HUES48 (cell line): ENCODE data around the gene SPDYE1.

ENCODE experiments used
- H3K27ac ChIP-seq: one replicate; pipeline ENCODE4 v1.7.0; 2013; ENCODE audit warnings: low read depth, low read length, inconsistent platforms
- H3K27me3 ChIP-seq: 2 replicates; pipeline ENCODE4 v1.6.1; 2013; ENCODE audit warnings: mild to moderate bottlenecking, low read length; ENCODE audit not compliant: control insufficient read depth, insufficient read depth
- H3K36me3 ChIP-seq: 2 replicates; pipeline ENCODE4 v1.6.1; 2013; ENCODE audit warnings: low read length; ENCODE audit not compliant: control insufficient read depth, insufficient read depth
- H3K4me1 ChIP-seq: 2 replicates; pipeline ENCODE4 v1.6.1; 2013; ENCODE audit warnings: mild to moderate bottlenecking, low read length; ENCODE audit not compliant: control insufficient read depth, insufficient read depth
- H3K4me3 ChIP-seq: 2 replicates; pipeline ENCODE4 v1.5.1; 2013; ENCODE audit warnings: mild to moderate bottlenecking, low read depth, low read length
- H3K9ac ChIP-seq: 2 replicates; pipeline ENCODE4 v1.6.1; 2013; ENCODE audit warnings: mild to moderate bottlenecking, low read depth, low read length, moderate library complexity
- H3K9me3 ChIP-seq: 2 replicates; pipeline ENCODE4 v1.6.1; 2013; ENCODE audit warnings: low read length; ENCODE audit not compliant: control insufficient read depth, insufficient read depth

SPDYE1 gene

DNA sequence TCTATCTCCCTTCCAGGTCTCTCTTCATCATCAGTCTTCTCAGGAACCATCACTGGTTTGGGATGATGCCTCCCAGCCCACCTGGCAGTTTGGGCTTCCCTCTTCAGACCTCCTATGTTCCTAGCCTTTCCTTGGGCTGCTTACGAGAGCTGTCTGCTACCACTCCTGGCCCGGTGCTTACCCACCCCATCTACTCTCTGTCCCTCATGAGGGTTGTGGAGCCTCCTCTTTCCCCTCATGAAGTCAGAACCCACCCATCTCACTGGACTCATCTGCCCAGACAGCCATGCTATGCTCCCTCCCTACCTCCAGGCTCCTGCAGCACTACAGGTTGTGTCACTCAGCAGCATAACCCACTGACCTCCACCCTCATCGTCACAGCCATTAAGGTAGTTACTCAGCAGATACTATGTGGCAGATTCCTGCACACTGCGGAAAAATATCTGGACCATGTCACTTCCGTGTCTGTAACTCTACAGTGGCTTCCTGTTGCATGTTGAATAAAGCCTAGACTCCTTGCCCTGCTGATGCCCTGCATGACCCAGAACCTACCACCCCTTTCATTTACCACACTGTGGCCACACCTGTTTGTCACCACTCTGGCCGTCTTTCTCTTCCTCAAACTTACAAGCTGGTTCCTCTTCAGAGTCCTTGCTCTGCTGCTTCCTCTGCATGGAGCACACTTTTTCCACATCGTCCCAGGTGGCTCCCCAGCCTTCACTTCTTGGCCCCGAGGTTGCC is 48.8 kb downstream of the SPDYE1 start:
- Histone ChIP-seq H3K9ac (no peak overlapping the region), H3K27me3 (no peaks in the 10 kb centered on the region; the same call in none of the 2 replicates), H3K4me1 (peaks cover 4% of the 10 kb centered on the region; the same call in 1 of the 2 replicates), H3K36me3 (peaks cover 30% of the 10 kb centered on the region), H3K9me3 (no peaks in the 10 kb centered on the region), H3K4me3 (no peak overlapping the region), H3K27ac (no peak overlapping the region)

GRCh38 chr7:44048031-44048795 is 50.5 kb downstream of the SPDYE1 start:
- Histone ChIP-seq H3K27ac (no peak overlapping the region), H3K4me1 (peaks cover 4% of the 10 kb centered on the region; the same call in 1 of the 2 replicates), H3K4me3 (no peak overlapping the region), H3K9ac (no peak overlapping the region), H3K9me3 (no peaks in the 10 kb centered on the region), H3K27me3 (no peaks in the 10 kb centered on the region), H3K36me3 (peaks cover 45% of the 10 kb centered on the region)

- Histone ChIP-seq H3K9ac (no peak overlapping the region), H3K27me3 (no peaks in the 10 kb centered on the region), H3K4me1 (no peaks in the 10 kb centered on the region), H3K9me3 (no peaks in the 10 kb centered on the region), H3K27ac (no peak overlapping the region), H3K36me3 (peaks cover 55% of the 10 kb centered on the region), H3K4me3 (no peak overlapping the region)
Measured at GRCh38 chr7:44050121-44050914, 52.6 kb downstream of the SPDYE1 start.

DNA sequence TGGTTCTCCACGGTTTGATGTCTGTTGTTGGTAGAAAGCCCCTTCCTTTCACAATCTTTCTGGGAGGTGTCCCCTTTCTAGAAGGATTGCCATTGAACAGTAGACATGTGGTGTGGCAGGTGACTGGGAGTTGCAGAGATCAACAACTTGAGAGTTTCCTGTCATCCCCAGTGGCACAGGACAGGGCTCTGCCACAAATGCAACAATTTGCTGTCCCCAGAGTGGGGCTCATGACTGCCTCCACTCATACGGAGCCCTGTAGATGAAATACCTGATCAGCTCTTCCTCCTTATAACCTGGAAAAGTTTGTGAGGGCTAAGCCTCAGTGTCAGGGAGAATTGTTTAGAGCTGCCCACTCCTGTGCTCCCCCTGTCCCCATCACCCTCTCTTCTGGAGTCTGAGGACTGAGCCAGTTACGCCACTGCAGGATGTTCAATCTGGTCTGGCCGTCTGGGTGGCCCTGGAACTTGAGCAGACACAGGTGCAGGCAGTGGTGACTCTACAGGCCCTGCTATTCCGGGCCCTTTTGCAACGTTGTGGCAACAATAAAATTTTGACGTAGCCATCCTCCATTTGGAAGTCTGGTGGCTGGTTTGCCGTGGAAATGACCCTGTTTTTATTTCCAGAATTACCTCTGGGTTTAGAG is 53.3 kb downstream of the SPDYE1 start:
- H3K36me3 ChIP-seq, result peaks cover 55% of the 10 kb centered on the region
- no peaks in the 10 kb centered on the region for H3K27me3 ChIP-seq
- H3K9me3 ChIP-seq, result no peaks in the 10 kb centered on the region
- no peaks in the 10 kb centered on the region for H3K4me1 ChIP-seq
- H3K4me3 ChIP-seq, result no peak overlapping the region
- no peak overlapping the region for H3K27ac ChIP-seq
- H3K9ac ChIP-seq, result no peak overlapping the region

DNA sequence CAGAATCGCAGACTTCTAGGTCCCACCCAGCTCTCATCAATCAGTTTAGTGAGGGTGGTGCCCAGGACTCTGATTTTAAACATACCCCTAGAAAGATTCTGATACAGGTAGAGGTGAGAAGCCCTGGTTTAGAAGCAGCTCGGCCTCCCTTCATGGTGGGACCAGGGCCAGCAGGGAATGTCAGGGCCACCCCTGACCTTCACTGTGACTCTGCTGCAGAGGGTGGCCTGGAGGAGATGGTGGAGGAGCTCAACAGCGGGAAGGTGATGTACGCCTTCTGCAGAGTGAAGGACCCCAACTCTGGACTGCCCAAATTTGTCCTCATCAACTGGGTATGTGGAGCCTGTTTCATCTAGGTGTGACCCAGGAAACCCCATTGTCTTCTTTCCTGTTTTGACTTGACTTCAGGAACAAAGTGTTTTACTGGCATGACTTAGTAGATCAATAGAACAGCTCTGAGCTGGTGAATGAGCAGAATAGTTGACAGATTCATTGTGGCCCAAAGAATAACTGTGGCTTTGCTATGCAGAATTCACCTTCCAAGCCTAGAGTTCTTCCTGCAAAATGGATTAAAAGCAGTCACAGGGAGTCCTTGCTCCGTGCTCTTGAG is 54.0 kb downstream of the SPDYE1 start:
- H3K9me3 ChIP-seq, result no peaks in the 10 kb centered on the region
- H3K27me3 ChIP-seq, result no peaks in the 10 kb centered on the region
- H3K4me3 ChIP-seq, result no peak overlapping the region
- H3K9ac ChIP-seq, result no peak overlapping the region
- H3K4me1 ChIP-seq, result no peaks in the 10 kb centered on the region
- no peak overlapping the region for H3K27ac ChIP-seq
- H3K36me3 ChIP-seq, result peaks cover 53% of the 10 kb centered on the region

DNA sequence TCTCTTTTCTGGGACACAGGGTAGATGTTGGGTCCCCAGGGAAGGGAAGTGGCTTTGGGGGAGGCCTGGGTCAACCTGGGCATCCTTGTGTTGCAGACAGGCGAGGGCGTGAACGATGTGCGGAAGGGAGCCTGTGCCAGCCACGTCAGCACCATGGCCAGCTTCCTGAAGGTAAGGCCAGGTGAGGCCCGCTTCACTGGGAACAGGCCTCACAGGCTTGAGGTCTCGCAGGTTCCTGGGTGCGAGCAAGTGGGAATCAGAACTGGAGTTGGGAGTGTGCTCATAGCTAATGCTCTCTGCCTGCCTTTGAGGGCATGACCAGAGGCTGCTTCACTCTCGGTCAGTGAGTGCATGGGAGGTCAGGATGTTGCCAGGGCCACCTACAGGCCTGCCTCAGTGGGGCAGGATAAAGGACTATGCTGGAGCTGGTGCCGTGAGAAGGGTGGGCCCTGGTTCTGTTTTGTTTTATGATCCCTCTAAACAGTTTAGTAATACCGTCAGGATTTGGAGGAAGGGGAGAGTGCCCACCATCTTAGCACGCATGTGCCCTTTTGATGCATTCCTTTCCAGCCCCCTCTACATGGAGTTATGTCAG is 55.2 kb downstream of the SPDYE1 start:
- H3K36me3 ChIP-seq, result peaks cover 62% of the 10 kb centered on the region
- H3K27ac ChIP-seq, result no peak overlapping the region
- no peak overlapping the region for H3K9ac ChIP-seq
- no peaks in the 10 kb centered on the region for H3K27me3 ChIP-seq
- H3K9me3 ChIP-seq, result no peaks in the 10 kb centered on the region
- H3K4me3 ChIP-seq, result no peak overlapping the region
- H3K4me1 ChIP-seq, result no peaks in the 10 kb centered on the region

DNA sequence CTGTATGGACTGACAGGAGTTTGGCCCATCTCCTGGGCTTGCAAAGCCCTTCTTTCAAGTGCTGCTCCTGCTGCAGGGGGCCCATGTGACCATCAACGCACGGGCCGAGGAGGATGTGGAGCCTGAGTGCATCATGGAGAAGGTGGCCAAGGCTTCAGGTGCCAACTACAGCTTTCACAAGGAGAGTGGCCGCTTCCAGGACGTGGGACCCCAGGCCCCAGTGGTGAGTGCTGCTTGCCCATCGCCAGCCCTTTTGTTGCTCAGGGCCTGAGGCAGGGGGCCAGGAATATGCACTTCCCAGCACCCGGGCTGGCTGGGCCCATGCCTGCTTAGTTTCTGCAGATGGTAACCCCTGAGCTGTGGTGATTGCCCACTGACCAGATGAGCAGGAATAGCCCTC is 59.0 kb downstream of the SPDYE1 start:
- Histone ChIP-seq H3K4me1 (no peaks in the 10 kb centered on the region), H3K36me3 (peaks cover 76% of the 10 kb centered on the region), H3K9me3 (no peaks in the 10 kb centered on the region), H3K9ac (no peak overlapping the region), H3K4me3 (no peak overlapping the region), H3K27me3 (no peaks in the 10 kb centered on the region), H3K27ac (no peak overlapping the region)

GRCh38 chr7:44057181-44057848 is 59.6 kb downstream of the SPDYE1 start:
- H3K9ac ChIP-seq, result no peak overlapping the region
- H3K27me3 ChIP-seq, result no peaks in the 10 kb centered on the region
- no peak overlapping the region for H3K27ac ChIP-seq
- peaks cover 77% of the 10 kb centered on the region for H3K36me3 ChIP-seq
- no peak overlapping the region for H3K4me3 ChIP-seq
- no peaks in the 10 kb centered on the region for H3K4me1 ChIP-seq
- no peaks in the 10 kb centered on the region for H3K9me3 ChIP-seq

DNA sequence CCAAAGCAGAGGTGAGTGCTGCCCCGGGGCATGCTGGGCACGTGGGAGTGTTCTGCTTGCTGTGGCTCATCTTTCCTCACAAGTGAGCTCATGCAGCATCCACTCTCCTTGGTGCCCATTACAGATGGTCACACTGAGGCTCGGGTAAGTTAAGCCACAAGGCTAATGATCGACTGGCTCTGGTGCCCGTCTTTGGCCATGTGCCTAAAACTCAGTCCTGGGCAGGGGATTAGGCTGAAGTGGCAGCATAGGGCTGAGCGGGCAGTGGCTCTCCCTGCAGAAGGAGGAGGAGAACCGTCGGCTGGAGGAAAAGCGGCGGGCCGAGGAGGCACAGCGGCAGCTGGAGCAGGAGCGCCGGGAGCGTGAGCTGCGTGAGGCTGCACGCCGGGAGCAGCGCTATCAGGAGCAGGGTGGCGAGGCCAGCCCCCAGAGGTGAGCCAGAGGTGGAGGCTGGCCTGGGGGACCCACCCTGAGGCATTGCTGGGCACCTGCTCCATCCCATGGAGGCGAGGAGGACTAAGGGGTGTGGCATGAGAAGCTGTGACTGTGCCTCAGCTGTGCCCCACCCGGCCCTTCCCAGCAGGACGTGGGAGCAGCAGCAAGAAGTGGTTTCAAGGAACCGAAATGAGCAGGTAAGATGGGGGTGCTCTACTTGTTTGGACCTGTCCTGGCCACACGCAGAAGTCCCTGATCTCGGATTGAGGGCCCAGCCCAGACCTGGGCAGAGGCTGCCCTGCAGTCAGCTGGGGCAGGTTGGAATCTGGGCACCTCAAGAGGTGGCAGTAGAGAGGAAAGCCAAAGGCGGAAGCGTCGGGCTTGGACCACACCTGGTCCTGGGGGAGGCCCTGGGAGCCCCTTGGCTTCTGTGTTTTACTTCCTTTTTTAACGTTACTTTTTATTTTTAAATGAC is 60.4 kb downstream of the SPDYE1 start:
- H3K36me3 ChIP-seq, result peaks cover 70% of the 10 kb centered on the region
- H3K4me1 ChIP-seq, result no peaks in the 10 kb centered on the region
- H3K9me3 ChIP-seq, result no peaks in the 10 kb centered on the region
- no peak overlapping the region for H3K4me3 ChIP-seq
- no peak overlapping the region for H3K9ac ChIP-seq
- no peaks in the 10 kb centered on the region for H3K27me3 ChIP-seq
- H3K27ac ChIP-seq, result no peak overlapping the region
